ENCODE data around the gene FBXO27.

FBXO27 gene

GRCh38 chr19:39059302-39059701, 27.0 kb upstream of the FBXO27 start:
- ChIA-PET POLR2A (ENCODE audit: low non-redundant PET) (no interaction called here), CTCF (no interaction called here)
- no peak for TF ChIP-seq CTCF (conservative IDR thresholded peaks at IDR 0.05; ENCODE audit: low read depth)
- no peak overlapping the region for H3K27ac ChIP-seq
- DNase-seq (ENCODE audit: low spot score) = no peak

- H3K27ac ChIP-seq = no peak overlapping the region
- ChIA-PET CTCF (interaction anchor here (0.6 kb wide), 1 partner anchor 62 kb away, joined by 5 read pairs; no protein-coding TSS in a partner anchor), POLR2A (ENCODE audit: low non-redundant PET) (no interaction called here)
- TF ChIP-seq CTCF (conservative IDR thresholded peaks at IDR 0.05; ENCODE audit: low read depth) = no peak
- DNase-seq (ENCODE audit: low spot score) = no peak
These were observed 25.3 kb upstream of the FBXO27 start for GRCh38 chr19:39057615-39058014.

- CTCF ChIA-PET = interaction anchor here (1.3 kb wide), 1 partner anchor 92 kb away, joined by 3 read pairs; no protein-coding TSS in a partner anchor
- DNase-seq (ENCODE audit: low spot score) = no peak
- no peak overlapping the region for H3K27ac ChIP-seq
- TF ChIP-seq CTCF (conservative IDR thresholded peaks at IDR 0.05; ENCODE audit: low read depth) = no peak
- POLR2A ChIA-PET (ENCODE audit: low non-redundant PET) = no interaction called here
These were observed 21.7 kb upstream of the FBXO27 start for GRCh38 chr19:39054091-39054470.

GRCh38 chr19:39053276-39054090, 21.1 kb upstream of the FBXO27 start:
- CTCF ChIA-PET = interaction anchor here (1.3 kb wide), 1 partner anchor 92 kb away, joined by 3 read pairs; no protein-coding TSS in a partner anchor
- H3K27ac ChIP-seq = no peak overlapping the region
- DNase-seq (ENCODE audit: low spot score) = no peak
- no peak for TF ChIP-seq CTCF (conservative IDR thresholded peaks at IDR 0.05; ENCODE audit: low read depth)
- POLR2A ChIA-PET (ENCODE audit: low non-redundant PET) = no interaction called here

GRCh38 chr19:39052846-39053245, 20.5 kb upstream of the FBXO27 start:
- CTCF ChIA-PET = interaction anchor here (0.6 to 1.9 kb wide), 14 partner anchors 10 to 257 kb away, joined by 3 to 16 read pairs (median 4); partner anchors contain the start of genes ACP7, FBXO17 and FBXO27
- POLR2A ChIA-PET (ENCODE audit: low non-redundant PET) = no interaction called here
- no peak overlapping the region for H3K27ac ChIP-seq
- no peak for DNase-seq (ENCODE audit: low spot score)
- TF ChIP-seq CTCF (conservative IDR thresholded peaks at IDR 0.05; ENCODE audit: low read depth) = no peak

GRCh38 chr19:39052243-39052746, 19.9 kb upstream of the FBXO27 start:
- POLR2A ChIA-PET (ENCODE audit: low non-redundant PET) = no interaction called here
- TF ChIP-seq CTCF (conservative IDR thresholded peaks at IDR 0.05; ENCODE audit: low read depth) = peak; percentile 90
- no peak for DNase-seq (ENCODE audit: low spot score)
- CTCF ChIA-PET = interaction anchor here (0.5 to 1.9 kb wide), 23 partner anchors 9 to 935 kb away, joined by 3 to 16 read pairs (median 4); partner anchors contain the start of genes ACP7, FBXO17 and FBXO27
- H3K27ac ChIP-seq = no peak overlapping the region

All from RWPE1 (cell line).